H1 (cell line): ENCODE measurements around the gene PRKAR1B. TPM values are rescaled to one million over a fixed set of nuclear protein-coding genes. Genes with fewer than 3 reads are reported as not detected.

Source experiments
- CTCF ChIA-PET: fragments of 300-600 bp; sonication (Branson Sonifier 250); formaldehyde crosslinking; loops from one replicate; lab custom pipeline; 2021; ENCODE audit not compliant: partially characterized antibody; lab: Charles Lee
- POLR2A ChIA-PET: fragments of 300-600 bp; sonication (Branson Sonifier 250); formaldehyde crosslinking; loops from one replicate; lab custom pipeline; 2021; ENCODE audit warnings: inconsistent platforms; ENCODE audit not compliant: partially characterized antibody; lab: Charles Lee
- DNase-seq, 2 experiments: peaks; one replicate each; pipeline versions ENCODE4 v3.0.0 to v3.0.0-alpha.2; 2010 to 2022; ENCODE audit warnings: low spot score in 2 of 2, low read depth in 1 of 2, mixed read lengths in 1 of 2
- FAIRE-seq: peaks from 2 replicates; lab custom pipeline; 2011; peaks lifted over from hg19 to GRCh38; lab: Jason Lieb, UNC
- H2AFZ ChIP-seq: 2 replicates; pipeline ENCODE4 v1.8.1; 2012; ENCODE audit warnings: low read length, inconsistent platforms
- H2AK5ac ChIP-seq: 2 replicates; pipeline ENCODE4 v1.6.1; 2013; ENCODE audit warnings: low read depth, low read length
- H2BK120ac ChIP-seq: replicated peaks from 2 replicates; pipeline ENCODE3; 2013; ENCODE audit warnings: low read depth, low read length, inconsistent platforms
- H2BK12ac ChIP-seq: 2 replicates; pipeline ENCODE4 v1.6.1; 2013; ENCODE audit warnings: low read depth, low read length
- H2BK15ac ChIP-seq: 2 replicates; pipeline ENCODE4 v1.6.1; 2013; ENCODE audit warnings: low read length
- H2BK20ac ChIP-seq: 2 replicates; pipeline ENCODE4 v1.6.1; 2013; ENCODE audit warnings: low read length
- H2BK5ac ChIP-seq: 2 replicates; pipeline ENCODE4 v1.6.1; 2013; ENCODE audit warnings: low read depth, low read length
- H3K14ac ChIP-seq: 2 replicates; pipeline ENCODE4 v1.6.1; 2013; ENCODE audit warnings: inconsistent platforms; ENCODE audit not compliant: insufficient read length
- H3K18ac ChIP-seq: 2 replicates; pipeline ENCODE4 v1.6.1; 2013; ENCODE audit warnings: low read length; ENCODE audit errors: extremely low read depth
- H3K23ac ChIP-seq: 2 replicates; pipeline ENCODE4 v1.6.1; 2013; ENCODE audit warnings: inconsistent platforms; ENCODE audit not compliant: insufficient read length
- H3K23me2 ChIP-seq: 2 replicates; pipeline ENCODE4 v1.6.1; 2013; ENCODE audit warnings: low read depth, low read length
- H3K27ac ChIP-seq: 2 replicates; pipeline ENCODE4 v1.6.1; 2011; ENCODE audit warnings: low read depth, low read length, inconsistent platforms
- H3K27me3 ChIP-seq, 4 experiments: replicated peaks in 1 of 4; 1 replicate in 1 of 4; 2 replicates in 3 of 4; pipeline versions ENCODE4 v1.6.1 to v1.8.1; 2011 to 2013; ENCODE audit warnings: low read length in 3 of 4, mild to moderate bottlenecking in 3 of 4, inconsistent platforms in 2 of 4, mixed read lengths in 2 of 4, moderate library complexity in 1 of 4; ENCODE audit not compliant: control insufficient read depth in 3 of 4, insufficient read depth in 3 of 4; ENCODE audit errors: extremely low read depth in 1 of 4
- H3K36me3 ChIP-seq, 4 experiments: 2 replicates each; pipeline versions ENCODE4 v1.6.1 to v1.8.1; 2011 to 2013; ENCODE audit warnings: mild to moderate bottlenecking in 4 of 4, low read length in 3 of 4, moderate library complexity in 2 of 4, control low read depth in 1 of 4, inconsistent platforms in 1 of 4; ENCODE audit not compliant: insufficient read depth in 4 of 4, control insufficient read depth in 2 of 4
- H3K4ac ChIP-seq: replicated peaks from 2 replicates; pipeline ENCODE3; 2013; ENCODE audit warnings: low read length, low read depth, mixed read lengths, inconsistent platforms; ENCODE audit not compliant: insufficient read length
- H3K4me1 ChIP-seq, 4 experiments: replicated peaks in 1 of 4; 1 replicate in 1 of 4; 2 replicates in 3 of 4; pipeline versions ENCODE4 v1.6.1 to v1.8.1; 2011 to 2013; ENCODE audit warnings: low read length in 3 of 4, inconsistent platforms in 2 of 4, mixed read lengths in 1 of 4; ENCODE audit not compliant: insufficient read depth in 4 of 4, control insufficient read depth in 3 of 4
- H3K4me2 ChIP-seq, 2 experiments: 2 replicates each; pipeline versions ENCODE4 v1.6.1 to v1.8.1; 2011 to 2013; ENCODE audit warnings: low read depth in 2 of 2, low read length in 2 of 2, control low read depth in 1 of 2, inconsistent platforms in 1 of 2, mild to moderate bottlenecking in 1 of 2; ENCODE audit not compliant: insufficient read depth in 1 of 2
- H3K4me3 ChIP-seq, 4 experiments: fragments of 200-600, 300-600 bp in 1 of 4; sonication (generic), shearing (Covaris generic), sonication (Bioruptor Twin) in 1 of 4; 2 replicates each; pipeline versions ENCODE4 v1.5.1 to v1.8.1; 2011 to 2016; ENCODE audit warnings: low read length in 4 of 4, low read depth in 3 of 4, control low read depth in 2 of 4, inconsistent platforms in 2 of 4, mild to moderate bottlenecking in 2 of 4, mixed read lengths in 1 of 4, moderate library complexity in 1 of 4; ENCODE audit not compliant: insufficient read depth in 2 of 4; ENCODE audit errors: extremely low read depth in 1 of 4
- H3K56ac ChIP-seq: replicated peaks from 2 replicates; pipeline ENCODE3; 2013; ENCODE audit warnings: low read depth, mild to moderate bottlenecking, mixed read lengths, low read length, inconsistent platforms; ENCODE audit not compliant: insufficient read length
- H3K79me1 ChIP-seq: 2 replicates; pipeline ENCODE4 v1.6.1; 2013; ENCODE audit warnings: low read depth, low read length, control low read depth
- H3K79me2 ChIP-seq, 2 experiments: 2 replicates each; pipeline versions ENCODE4 v1.6.1 to v1.8.1; 2012 to 2013; ENCODE audit warnings: low read length in 2 of 2, mild to moderate bottlenecking in 2 of 2, inconsistent platforms in 1 of 2; ENCODE audit not compliant: insufficient read depth in 2 of 2, control insufficient read depth in 1 of 2
- H3K9ac ChIP-seq, 4 experiments: replicated peaks in 1 of 4; 1 replicate in 1 of 4; 2 replicates in 3 of 4; pipeline versions ENCODE4 v1.6.1 to v1.8.1; 2011 to 2013; ENCODE audit warnings: low read depth in 3 of 4, low read length in 3 of 4, control low read depth in 2 of 4, mild to moderate bottlenecking in 2 of 4, moderate library complexity in 2 of 4, inconsistent platforms in 1 of 4; ENCODE audit errors: extremely low read depth in 1 of 4
- H3K9me3 ChIP-seq, 2 experiments: 2 replicates each; pipeline versions ENCODE4 v1.6.1 to v1.8.1; 2012 to 2013; ENCODE audit warnings: mild to moderate bottlenecking in 2 of 2, moderate library complexity in 2 of 2, control low read depth in 1 of 2, inconsistent platforms in 1 of 2, low read depth in 1 of 2, low read length in 1 of 2, mixed read lengths in 1 of 2; ENCODE audit not compliant: insufficient read depth in 2 of 2
- H4K20me1 ChIP-seq, 2 experiments: replicated peaks in 1 of 2; 2 replicates each; pipeline versions ENCODE3 to v1.8.1; 2011 to 2013; ENCODE audit warnings: inconsistent platforms in 2 of 2, low read length in 2 of 2, mild to moderate bottlenecking in 1 of 2; ENCODE audit not compliant: insufficient read depth in 2 of 2, control insufficient read depth in 1 of 2
- H4K5ac ChIP-seq: 2 replicates; pipeline ENCODE4 v1.6.1; 2013; ENCODE audit warnings: low read length, low read depth, mixed read lengths, inconsistent platforms; ENCODE audit not compliant: insufficient read length
- H4K8ac ChIP-seq: 2 replicates; pipeline ENCODE4 v1.8.0; 2013; ENCODE audit warnings: mild to moderate bottlenecking, moderate library complexity, low read length, inconsistent platforms; ENCODE audit not compliant: insufficient read depth; ENCODE audit errors: extremely low read depth
- H4K91ac ChIP-seq: replicated peaks from 2 replicates; pipeline ENCODE3; 2013; ENCODE audit warnings: low read length, mixed read lengths, inconsistent platforms; ENCODE audit not compliant: insufficient read length
- GABPA ChIP-seq: IDR thresholded peaks from 2 replicates; pipeline ENCODE4 v1.6.1; 2011; ENCODE audit warnings: mild to moderate bottlenecking, low read length, moderate library complexity, borderline replicate concordance; ENCODE audit not compliant: insufficient read depth
- JUN ChIP-seq: IDR thresholded peaks from 2 replicates; pipeline ENCODE4 v1.6.1; 2011; ENCODE audit warnings: low read depth, mild to moderate bottlenecking, improper control_type of control experiment, low read length
- KDM4A ChIP-seq: IDR thresholded peaks from one replicate; pipeline ENCODE4 v1.7.1; 2012; ENCODE audit warnings: low read depth, mild to moderate bottlenecking, moderate library complexity, low read length, inconsistent platforms; ENCODE audit not compliant: severe bottlenecking
- NANOG ChIP-seq: IDR thresholded peaks from 2 replicates; pipeline ENCODE4 v1.6.1; 2011; ENCODE audit warnings: low read length, low read depth, mild to moderate bottlenecking, inconsistent platforms; ENCODE audit not compliant: insufficient read depth, poor library complexity, severe bottlenecking
- POLR2A ChIP-seq, 2 experiments: IDR thresholded peaks; 1 replicate in 1 of 2; 2 replicates in 1 of 2; pipeline ENCODE4 v1.6.1; 2011; ENCODE audit warnings: low read depth in 2 of 2, low read length in 2 of 2, mild to moderate bottlenecking in 2 of 2; ENCODE audit errors: control extremely low read depth in 1 of 2
- RNF2 ChIP-seq: fragments of 200-900, 300-1000 bp; sonication (generic); IDR thresholded peaks from 2 replicates; pipeline ENCODE4 v1.7.1; 2016; ENCODE audit warnings: borderline replicate concordance, low read depth, mild to moderate bottlenecking, antibody characterized with exemption, low read length; ENCODE audit not compliant: poor library complexity, severe bottlenecking; ENCODE audit errors: missing control alignments
- SAP30 ChIP-seq: fragments of 300-600 bp; sonication (generic); IDR thresholded peaks from 2 replicates; pipeline ENCODE4 v1.7.1; 2012; ENCODE audit warnings: low read length, moderate library complexity, mild to moderate bottlenecking, inconsistent platforms; ENCODE audit not compliant: insufficient read depth, insufficient replicate concordance
- TAF1 ChIP-seq: IDR thresholded peaks from 2 replicates; pipeline ENCODE4 v1.6.1; 2011; ENCODE audit warnings: mild to moderate bottlenecking, low read depth, low read length
- WGBS, 2 experiments: shearing (Covaris generic) in 1 of 2; methylation state at CpG; one replicate each; pipeline versions ENCODE4 v1.1.6 to v1.1.7; 2013 to 2015; ENCODE audit warnings: low lambda C conversion rate in 2 of 2, mixed read lengths in 2 of 2, inconsistent platforms in 1 of 2, low coverage in 1 of 2, missing lambda C conversion rate in 1 of 2; ENCODE audit not compliant: insufficient replicate concordance in 2 of 2, insufficient coverage in 1 of 2, insufficient read length in 1 of 2; ENCODE audit errors: extremely low coverage in 1 of 2, missing lambda C conversion rate in 1 of 2; 5-methylcytosine and 5-hydroxymethylcytosine counted together
- polyA plus RNA-seq, 7 experiments: library from polyadenylated mRNA; depleted of rRNA in 3 of 7; stranded (reverse) in 5 of 7; unstranded in 2 of 7; fragments of >200 nt in 5 of 7; fragments of 200-250 nt in 2 of 7; gene quantifications; 1 replicate in 5 of 7; 2 replicates in 1 of 7; 4 replicates in 1 of 7; pipeline versions ENCODE4 v1.2.1 to v1.2.3, GENCODE V29; 2011 to 2013; ENCODE audit warnings: missing spikeins in 2 of 7, mixed read lengths in 2 of 7
- total RNA-seq: library from RNA; stranded (reverse); fragmentation: NEBNext Ultra II Directional; extraction: Animal tissue kit (Norgen Biotek cat#: 25700); gene quantifications from 2 replicates; pipeline ENCODE4 v1.2.1, GENCODE V29; 2021
- TF ChIP-seq, protein P1 (sequence below): IDR thresholded peaks from 2 replicates; pipeline ENCODE4 v1.6.1; 2012; ENCODE audit warnings: low read length, inconsistent platforms
- TF ChIP-seq, protein P2 (sequence below): IDR thresholded peaks from 2 replicates; pipeline ENCODE4 v1.6.1; 2012; ENCODE audit warnings: inconsistent platforms

The PRKAR1B gene
- total and polyA plus RNA-seq, 2 of the 8 experiments (the other 6 are each of a cell fraction or from before 2014, with no cell fraction given) = 12.3 to 55.7 TPM

DNA sequence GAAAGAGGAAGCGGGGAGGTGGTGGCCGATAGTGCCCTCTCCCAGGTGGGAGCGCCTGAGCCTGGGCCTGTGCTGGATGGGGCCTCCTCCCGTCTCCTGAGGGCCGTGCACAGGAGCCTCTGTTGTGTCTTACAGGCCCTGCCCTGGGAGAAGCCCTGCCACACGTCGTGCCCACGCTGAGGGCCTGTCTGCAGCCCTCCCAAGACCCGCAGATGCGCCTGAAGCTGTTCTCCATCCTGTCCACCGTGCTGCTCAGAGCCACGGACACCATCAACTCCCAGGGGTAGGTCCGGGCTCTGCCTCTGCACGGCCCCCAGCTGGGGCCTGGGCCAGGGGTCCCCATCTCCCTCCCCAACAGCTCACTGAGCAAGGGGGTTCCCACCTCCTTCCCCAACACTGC is 43.3 kb upstream of the PRKAR1B start:
- Histone ChIP-seq H2BK12ac (no peak overlapping the region), H4K20me1 (peaks cover 5 to 8% of the 10 kb centered on the region in 2 experiments), H3K4me2 (no peak overlapping the region), H4K8ac (no peak overlapping the region), H2BK15ac (no peak overlapping the region), H3K56ac (peak overlapping the region; percentile 16), H2AFZ (no peak overlapping the region), H3K4ac (no peak overlapping the region), H3K27ac (no peak overlapping the region), H3K18ac (no peak overlapping the region), H2BK5ac (no peak overlapping the region), H2BK120ac (no peak overlapping the region), H3K4me1 (peaks cover 0 to 5% (median under 1%) of the 10 kb centered on the region in 4 experiments; a peak in 2 of 7 replicates), H4K5ac (no peak overlapping the region), H3K9ac (no peak overlapping the region), H3K79me2 (no peaks in the 10 kb centered on the region), H3K9me3 (no peaks in the 10 kb centered on the region), H4K91ac (no peak overlapping the region), H2AK5ac (no peak overlapping the region), H3K27me3 (no peaks in the 10 kb centered on the region), H3K4me3 (no peak overlapping the region), H3K23me2 (no peaks in the 10 kb centered on the region), H2BK20ac (no peak overlapping the region), H3K14ac (no peak overlapping the region), H3K36me3 (peaks cover 4 to 18% (median 13%) of the 10 kb centered on the region in 4 experiments; a peak in 7 of 8 replicates), H3K79me1 (no peaks in the 10 kb centered on the region; the same call in 1 of the 2 replicates), H3K23ac (no peak overlapping the region)
- POLR2A ChIA-PET = interaction anchor here (1.6 kb wide), 1 partner anchor 9 kb away, joined by 3 read pairs; no protein-coding TSS in a partner anchor
- CTCF ChIA-PET = interaction anchor here (0.9 to 1.9 kb wide), 4 partner anchors 13 to 267 kb away, joined by 3 to 4 read pairs (median 4); no protein-coding TSS in a partner anchor
- FAIRE-seq (no peak), DNase-seq (no peak)
- WGBS, 2 experiments = 93% methylated on average over 10 of the region's 14 CpGs; no CpG with 5 or more reads in 1 of the 2 experiments
- no peak for TF ChIP-seq TAF1
- no peak for TF ChIP-seq POLR2A (IDR thresholded peaks at IDR 0.05; ENCODE audit: control extremely low read depth in 1 of 2, low read depth in 2 of 2, low read length in 2 of 2)
- no peak for TF ChIP-seq GABPA
- no peak for TF ChIP-seq NANOG
- TF ChIP-seq KDM4A = no peak
- TF ChIP-seq, protein P1, sequence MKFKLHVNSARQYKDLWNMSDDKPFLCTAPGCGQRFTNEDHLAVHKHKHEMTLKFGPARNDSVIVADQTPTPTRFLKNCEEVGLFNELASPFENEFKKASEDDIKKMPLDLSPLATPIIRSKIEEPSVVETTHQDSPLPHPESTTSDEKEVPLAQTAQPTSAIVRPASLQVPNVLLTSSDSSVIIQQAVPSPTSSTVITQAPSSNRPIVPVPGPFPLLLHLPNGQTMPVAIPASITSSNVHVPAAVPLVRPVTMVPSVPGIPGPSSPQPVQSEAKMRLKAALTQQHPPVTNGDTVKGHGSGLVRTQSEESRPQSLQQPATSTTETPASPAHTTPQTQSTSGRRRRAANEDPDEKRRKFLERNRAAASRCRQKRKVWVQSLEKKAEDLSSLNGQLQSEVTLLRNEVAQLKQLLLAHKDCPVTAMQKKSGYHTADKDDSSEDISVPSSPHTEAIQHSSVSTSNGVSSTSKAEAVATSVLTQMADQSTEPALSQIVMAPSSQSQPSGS = no peak
- no peak for TF ChIP-seq RNF2
- no peak for TF ChIP-seq JUN
- TF ChIP-seq, protein P2, sequence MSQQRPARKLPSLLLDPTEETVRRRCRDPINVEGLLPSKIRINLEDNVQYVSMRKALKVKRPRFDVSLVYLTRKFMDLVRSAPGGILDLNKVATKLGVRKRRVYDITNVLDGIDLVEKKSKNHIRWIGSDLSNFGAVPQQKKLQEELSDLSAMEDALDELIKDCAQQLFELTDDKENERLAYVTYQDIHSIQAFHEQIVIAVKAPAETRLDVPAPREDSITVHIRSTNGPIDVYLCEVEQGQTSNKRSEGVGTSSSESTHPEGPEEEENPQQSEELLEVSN = no peak
- TF ChIP-seq SAP30 = no peak
